Measurements from ENCODE around the gene PLA2G4C. TPM values are rescaled to one million over a fixed set of nuclear protein-coding genes. Genes with fewer than 3 reads are reported as not detected.

PLA2G4C gene
- total RNA-seq, 2 experiments from 2014 or later = 1.9 TPM

GRCh38 chr19:48043675-48044258, 66.8 kb downstream of the PLA2G4C start, which contains the start of gene CABP5:
TSS of gene CABP5 (minus strand) at chr19:48044079. CDS start at chr19:48043922, 157 bp downstream.
- Histone ChIP-seq H3K9me3 (ENCODE audit: control insufficient read depth in 1 of 2, insufficient read depth in 1 of 2, low read length in 2 of 2) (peaks cover 0 to 6% of the 10 kb centered on the region in 2 experiments), H3K4me1 (ENCODE audit: insufficient read depth, low read length) (no peaks in the 10 kb centered on the region), H3K27ac (ENCODE audit: low read depth in 1 of 2, low read length in 2 of 2) (no peak within 1 kb of the TSS), H3K27me3 (ENCODE audit: control insufficient read depth in 1 of 2, insufficient read depth in 2 of 2, low read length in 2 of 2) (peaks cover 5 to 10% of the 10 kb centered on the region in 2 experiments), H3K4me3 (ENCODE audit: low read length) (no peak within 1 kb of the TSS), H3K36me3 (ENCODE audit: insufficient read depth, low read length) (no peaks in the 10 kb centered on the region)
- Mint-ChIP-seq H3K27ac (no peak within 1 kb of the TSS), H3K9me3 (peaks cover under 1% of the 10 kb centered on the region), H3K4me3 (no peak within 1 kb of the TSS), H3K4me1 (ENCODE audit: low read depth) (no peaks in the 10 kb centered on the region), H3K36me3 (ENCODE audit: low read depth) (no peaks in the 10 kb centered on the region), H3K27me3 (peaks cover 52% of the 10 kb centered on the region)
- DNase-seq = no peak
- intact Hi-C loops (cut with DNase I, micrococcal nuclease) = no loop called here
- CTCF ChIA-PET = no interaction called here
- TF ChIP-seq CTCF (IDR thresholded peaks at IDR 0.05) = no peak
- ATAC-seq (ENCODE audit: poor library complexity) = no peak
- POLR2A ChIA-PET = no interaction called here

- Mint-ChIP-seq H3K4me3 (no peak overlapping the region), H3K9me3 (peaks cover 2% of the 10 kb centered on the region), H3K27me3 (peaks cover 54% of the 10 kb centered on the region), H3K36me3 (ENCODE audit: low read depth) (no peaks in the 10 kb centered on the region), H3K27ac (no peak overlapping the region), H3K4me1 (ENCODE audit: low read depth) (no peaks in the 10 kb centered on the region)
- Histone ChIP-seq H3K4me3 (ENCODE audit: low read length) (no peak overlapping the region), H3K9me3 (ENCODE audit: control insufficient read depth in 1 of 2, insufficient read depth in 1 of 2, low read length in 2 of 2) (peaks cover 7 to 18% of the 10 kb centered on the region in 2 experiments), H3K27ac (ENCODE audit: low read depth in 1 of 2, low read length in 2 of 2) (no peak overlapping the region), H3K27me3 (ENCODE audit: control insufficient read depth in 1 of 2, insufficient read depth in 2 of 2, low read length in 2 of 2) (peaks cover 5 to 10% of the 10 kb centered on the region in 2 experiments), H3K4me1 (ENCODE audit: insufficient read depth, low read length) (no peaks in the 10 kb centered on the region), H3K36me3 (ENCODE audit: insufficient read depth, low read length) (no peaks in the 10 kb centered on the region)
- intact Hi-C loops (cut with DNase I, micrococcal nuclease) = no loop called here
- no peak for TF ChIP-seq CTCF (IDR thresholded peaks at IDR 0.05)
- ChIA-PET POLR2A (no interaction called here), CTCF (no interaction called here)
- DNase-seq = no peak
- ATAC-seq (ENCODE audit: poor library complexity) = no peak
Observed at GRCh38 chr19:48041877-48042580, 68.6 kb downstream of the PLA2G4C start.

- Histone ChIP-seq H3K9me3 (ENCODE audit: control insufficient read depth in 1 of 2, insufficient read depth in 1 of 2, low read length in 2 of 2) (peaks cover 14 to 15% of the 10 kb centered on the region in 2 experiments), H3K4me1 (ENCODE audit: insufficient read depth, low read length) (no peaks in the 10 kb centered on the region), H3K27ac (ENCODE audit: low read depth in 1 of 2, low read length in 2 of 2) (no peak overlapping the region), H3K36me3 (ENCODE audit: insufficient read depth, low read length) (no peaks in the 10 kb centered on the region), H3K4me3 (ENCODE audit: low read length) (no peak overlapping the region), H3K27me3 (ENCODE audit: control insufficient read depth in 1 of 2, insufficient read depth in 2 of 2, low read length in 2 of 2) (peaks cover under 1 to 13% of the 10 kb centered on the region in 2 experiments)
- no peak for DNase-seq
- CTCF ChIA-PET = no interaction called here
- H3K9me3 Mint-ChIP-seq = peaks cover 13% of the 10 kb centered on the region
- no peaks in the 10 kb centered on the region for H3K4me1 Mint-ChIP-seq (ENCODE audit: low read depth)
- no peak for TF ChIP-seq CTCF (IDR thresholded peaks at IDR 0.05)
- no peak overlapping the region for H3K27ac Mint-ChIP-seq
- peaks cover 65% of the 10 kb centered on the region for H3K27me3 Mint-ChIP-seq
- POLR2A ChIA-PET = no interaction called here
- H3K4me3 Mint-ChIP-seq = no peak overlapping the region
- H3K36me3 Mint-ChIP-seq (ENCODE audit: low read depth) = no peaks in the 10 kb centered on the region
- no peak for ATAC-seq (ENCODE audit: poor library complexity)
- intact Hi-C loops (cut with DNase I, micrococcal nuclease) = no loop called here
Observed at GRCh38 chr19:48036765-48037164, 73.9 kb downstream of the PLA2G4C start.
